GM19351 (cell line): Measurements from ENCODE around the gene ZNF273.
"Not testable (repeated sequence)": the region's sequence is repeated elsewhere in the genome, so short reads cannot be mapped to it uniquely, and the experiment has no call there.

Experiments
- ATAC-seq: cut with Tn5 transposase; IDR thresholded peaks from one replicate; pipeline ENCODE4 v1.9.1; 2021; ENCODE audit warnings: mild to moderate bottlenecking, moderate library complexity; ENCODE audit not compliant: unreplicated experiment

Gene ZNF273

DNA sequence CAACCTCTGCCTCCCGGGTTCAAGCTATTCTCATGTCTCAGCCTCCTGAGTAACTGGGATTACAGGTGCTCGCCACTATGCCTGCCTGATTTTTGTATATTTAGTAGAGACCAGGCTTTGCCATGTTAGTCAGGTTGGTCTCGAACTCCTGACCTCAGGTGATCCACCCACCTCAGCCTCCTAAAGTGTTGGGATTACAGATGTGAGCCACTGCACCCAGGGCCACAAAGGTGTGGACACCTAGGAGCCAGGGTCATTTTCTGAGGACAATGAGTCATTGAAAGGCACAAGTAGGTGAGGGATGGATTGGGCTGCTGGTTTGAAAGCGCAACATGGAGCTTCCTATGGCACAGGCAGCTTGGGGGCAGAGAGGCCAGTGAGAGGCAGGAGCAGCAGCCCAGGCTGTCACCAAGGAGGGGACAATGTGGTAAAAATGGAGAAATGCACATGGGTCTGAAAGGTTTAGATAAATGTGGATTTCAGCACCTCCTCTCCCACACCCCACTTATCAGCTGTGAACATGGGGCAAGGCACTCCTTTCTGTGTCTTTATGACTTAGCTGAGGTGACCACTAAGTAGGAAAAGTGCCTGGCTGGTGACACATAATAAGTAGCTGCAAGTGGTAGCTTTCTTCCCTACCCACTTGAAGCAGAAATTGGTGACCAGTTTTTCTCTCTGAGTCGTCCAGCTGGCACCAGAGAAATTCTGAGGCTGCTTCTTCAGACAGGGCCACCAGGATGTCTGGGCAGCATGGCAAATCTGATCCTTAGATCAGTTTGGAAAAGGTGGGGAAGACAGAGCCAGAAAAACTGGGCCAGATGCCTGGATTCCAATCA is 41.8 kb downstream of the ZNF273 start:
- not testable (repeated sequence) for ATAC-seq

DNA sequence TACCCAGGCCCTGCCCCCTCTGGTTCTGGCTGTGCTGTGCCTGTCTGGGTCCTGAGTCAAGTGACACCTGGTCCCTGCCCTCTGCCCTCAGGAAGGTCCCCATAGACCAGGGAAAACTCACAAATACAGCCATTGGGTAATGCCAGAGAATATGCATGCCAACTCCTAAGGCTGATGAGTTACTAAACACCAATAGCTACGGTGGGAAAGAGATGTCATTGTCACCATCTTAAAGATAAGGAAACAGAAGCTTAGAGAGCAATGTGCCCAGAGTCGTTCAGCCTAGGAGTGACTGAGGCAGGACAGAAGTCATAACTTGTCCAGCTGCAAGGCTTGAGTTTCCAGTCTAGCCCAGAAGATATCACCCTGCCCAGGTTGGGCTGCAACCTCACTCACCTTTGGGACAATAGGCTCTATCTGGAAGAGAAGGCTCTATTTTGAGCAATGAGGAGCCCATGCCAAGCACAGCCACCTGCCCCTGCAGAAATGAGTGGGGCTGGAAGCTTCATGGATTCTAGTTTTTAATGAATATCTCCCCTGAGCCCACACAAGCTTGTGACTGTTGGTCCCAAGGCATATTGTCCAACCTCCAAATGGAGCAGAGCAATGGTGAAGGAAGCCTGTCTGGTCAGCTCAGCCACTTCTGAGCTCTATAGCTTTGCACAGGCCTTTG is 42.6 kb downstream of the ZNF273 start:
- ATAC-seq, result no peak

DNA sequence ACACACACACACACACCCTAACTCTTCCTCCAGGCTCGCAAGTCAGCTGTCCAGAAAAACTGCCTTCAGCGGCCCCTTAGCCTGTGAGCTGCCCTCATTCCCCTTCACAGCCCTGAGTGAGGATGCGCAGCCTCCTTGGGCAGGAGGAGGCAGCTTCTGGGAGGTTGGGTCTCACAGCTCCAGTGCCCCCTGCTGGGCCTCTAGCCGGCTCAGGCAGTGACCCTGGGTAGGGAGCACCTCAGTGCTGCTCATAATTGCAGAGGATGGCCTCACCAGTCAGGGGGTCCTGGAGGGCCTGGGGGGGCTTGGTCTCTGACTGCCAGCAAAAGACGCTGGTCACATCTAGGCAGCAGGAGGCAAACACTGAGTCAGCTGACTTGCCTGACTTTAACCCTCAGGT is 43.7 kb downstream of the ZNF273 start:
- no peak for ATAC-seq

DNA sequence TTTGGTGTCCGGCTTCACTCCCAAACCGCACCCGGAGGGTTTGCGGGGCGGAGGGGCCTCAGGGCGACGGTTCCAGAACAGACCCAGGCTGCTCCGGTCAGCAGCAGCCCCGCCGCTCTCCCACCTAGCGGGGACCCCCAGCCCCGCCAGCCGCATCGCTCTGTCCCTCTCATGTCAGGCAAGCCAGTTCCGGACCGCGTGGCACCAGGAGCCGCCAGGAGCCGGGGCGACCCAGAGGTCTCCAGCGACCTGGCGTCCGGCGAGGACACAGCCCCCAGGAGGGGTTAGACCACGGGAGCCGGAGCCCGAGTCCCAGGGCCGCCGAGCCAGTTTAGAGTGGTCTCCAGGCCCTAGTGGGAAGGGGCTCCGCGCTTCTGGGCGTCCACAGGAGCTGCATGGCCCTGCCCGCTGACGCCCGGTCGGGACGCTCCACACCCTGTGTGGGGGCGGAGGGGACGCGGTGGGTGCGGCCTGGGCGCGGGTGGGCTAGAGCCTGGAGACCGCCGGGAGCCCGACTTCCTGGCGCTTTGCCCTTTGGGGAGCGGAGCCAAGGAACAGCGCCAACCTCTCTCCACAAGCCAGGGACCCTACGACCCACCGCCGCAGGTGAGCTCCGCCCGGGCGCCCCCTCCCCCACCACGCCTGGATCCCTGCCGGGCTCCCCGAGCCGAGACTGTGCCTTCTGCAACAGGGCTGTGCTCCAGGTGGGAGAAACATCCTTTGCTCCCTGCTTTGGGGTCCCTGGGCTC is 44.4 kb downstream of the ZNF273 start:
- no peak for ATAC-seq

DNA sequence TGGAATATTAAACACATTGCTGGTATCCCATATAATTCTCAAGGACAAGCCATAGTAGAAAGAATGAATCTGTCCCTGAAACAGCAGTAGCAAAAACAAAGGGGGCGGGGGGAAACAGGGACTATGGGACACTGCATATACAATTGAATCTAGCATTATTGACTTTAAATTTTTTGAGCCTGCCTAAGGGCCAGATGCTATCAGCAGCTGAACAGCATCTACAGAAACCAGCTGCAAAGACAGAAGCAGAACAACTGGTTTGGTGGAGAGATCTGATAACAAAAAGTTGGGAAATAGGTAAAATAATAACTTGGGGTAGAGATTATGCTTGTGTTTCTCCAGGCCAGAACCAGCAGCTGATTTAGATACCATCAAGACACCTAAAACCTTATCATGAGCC is 45.7 kb downstream of the ZNF273 start:
- not testable (repeated sequence) for ATAC-seq

DNA sequence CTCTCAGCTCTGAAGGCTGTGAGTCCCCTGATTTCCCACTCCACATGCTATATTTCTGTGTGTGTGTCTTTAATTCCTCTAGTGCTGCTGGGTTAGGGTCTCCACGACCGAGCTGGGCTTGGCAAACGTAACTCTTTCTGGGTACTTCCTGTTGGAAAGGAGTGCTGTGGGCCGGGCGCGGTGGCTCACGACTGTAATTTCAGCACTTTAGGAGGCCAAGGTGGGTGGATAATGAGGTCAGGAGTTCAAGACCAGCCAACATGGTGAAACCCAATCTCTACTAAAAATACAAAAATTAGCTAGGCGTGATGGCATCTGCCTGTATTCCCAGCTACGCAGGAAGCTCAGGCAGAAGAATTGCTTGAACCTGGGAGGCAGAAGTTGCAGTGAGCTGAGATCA is 47.6 kb downstream of the ZNF273 start:
- not testable (repeated sequence) for ATAC-seq

DNA sequence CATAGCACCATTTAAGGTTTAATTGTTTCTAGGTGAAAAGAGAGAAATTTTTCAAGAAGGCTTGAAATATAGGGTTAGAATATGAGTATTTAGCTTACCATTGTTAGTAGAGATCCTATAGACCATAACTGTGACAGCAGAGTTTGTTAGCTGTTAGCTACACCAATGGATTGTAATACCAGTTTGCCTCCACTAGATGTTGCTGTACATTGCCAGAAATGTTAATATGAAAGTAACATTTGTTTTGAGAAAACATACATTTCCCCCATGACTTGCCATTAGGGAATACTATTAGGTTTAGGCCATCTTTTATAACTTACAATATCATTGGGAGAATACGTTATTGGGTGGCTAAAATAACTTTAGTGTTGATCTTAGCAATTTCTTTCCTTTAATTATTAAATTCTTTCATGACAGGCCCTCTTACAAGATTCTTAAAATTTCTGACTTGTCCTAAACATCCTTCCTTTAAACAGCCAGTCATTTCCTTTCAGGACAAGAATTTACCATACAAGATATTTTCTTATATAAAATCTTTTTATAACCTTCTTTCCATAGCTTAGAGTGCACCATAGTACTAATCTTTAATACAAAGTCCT is 48.3 kb downstream of the ZNF273 start:
- ATAC-seq, result peak; percentile 75

DNA sequence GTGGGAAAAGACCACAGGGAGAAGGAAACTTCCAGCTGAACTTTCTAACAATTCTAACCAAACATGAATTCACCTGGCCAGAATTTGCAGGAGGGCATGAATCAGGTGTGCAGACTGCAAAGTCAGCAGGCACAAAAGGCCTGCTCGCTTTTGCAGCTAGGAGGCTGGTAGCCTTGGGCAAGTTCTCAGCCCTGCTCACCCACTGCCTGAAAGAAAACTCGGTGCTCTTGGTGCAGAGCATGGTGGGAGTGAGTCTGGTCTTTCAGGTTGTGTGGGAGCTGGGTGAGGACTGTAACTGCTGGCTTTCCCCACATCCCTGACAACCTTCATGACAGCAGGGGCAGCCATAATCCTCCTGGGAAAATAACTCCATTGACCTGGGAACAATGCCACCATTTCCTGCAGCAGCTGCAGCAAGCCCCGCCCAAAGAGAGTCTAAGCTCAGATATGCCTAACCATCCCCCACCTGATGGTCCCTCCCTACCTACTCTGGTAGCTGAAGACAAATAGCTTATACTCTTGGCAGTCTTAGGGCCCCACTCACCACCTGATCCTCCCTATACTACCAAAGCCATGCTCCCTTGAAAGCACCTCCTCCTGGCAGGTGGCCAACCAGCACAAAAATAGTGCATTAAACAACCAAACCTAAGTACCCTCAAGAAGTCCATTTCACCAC is 56.1 kb downstream of the ZNF273 start:
- ATAC-seq, result no peak

DNA sequence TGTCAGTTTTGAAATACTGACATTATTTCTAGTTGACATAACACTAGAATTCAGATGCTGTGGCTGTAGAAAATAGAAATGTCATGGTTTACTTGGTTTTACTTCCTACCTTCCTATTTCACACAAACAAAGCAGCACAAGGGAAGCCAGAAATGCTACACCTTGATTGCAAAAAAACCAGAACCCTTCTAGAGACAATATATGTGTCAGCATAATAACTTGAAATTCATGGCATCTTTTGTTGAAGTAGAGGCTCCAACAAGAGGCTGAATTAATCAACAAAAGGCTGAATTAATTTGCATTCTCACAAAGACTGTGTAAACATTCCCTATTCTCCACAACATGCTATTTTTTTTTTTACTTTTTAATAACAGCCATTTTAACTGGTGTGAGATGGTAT is 62.5 kb downstream of the ZNF273 start:
- no peak for ATAC-seq

DNA sequence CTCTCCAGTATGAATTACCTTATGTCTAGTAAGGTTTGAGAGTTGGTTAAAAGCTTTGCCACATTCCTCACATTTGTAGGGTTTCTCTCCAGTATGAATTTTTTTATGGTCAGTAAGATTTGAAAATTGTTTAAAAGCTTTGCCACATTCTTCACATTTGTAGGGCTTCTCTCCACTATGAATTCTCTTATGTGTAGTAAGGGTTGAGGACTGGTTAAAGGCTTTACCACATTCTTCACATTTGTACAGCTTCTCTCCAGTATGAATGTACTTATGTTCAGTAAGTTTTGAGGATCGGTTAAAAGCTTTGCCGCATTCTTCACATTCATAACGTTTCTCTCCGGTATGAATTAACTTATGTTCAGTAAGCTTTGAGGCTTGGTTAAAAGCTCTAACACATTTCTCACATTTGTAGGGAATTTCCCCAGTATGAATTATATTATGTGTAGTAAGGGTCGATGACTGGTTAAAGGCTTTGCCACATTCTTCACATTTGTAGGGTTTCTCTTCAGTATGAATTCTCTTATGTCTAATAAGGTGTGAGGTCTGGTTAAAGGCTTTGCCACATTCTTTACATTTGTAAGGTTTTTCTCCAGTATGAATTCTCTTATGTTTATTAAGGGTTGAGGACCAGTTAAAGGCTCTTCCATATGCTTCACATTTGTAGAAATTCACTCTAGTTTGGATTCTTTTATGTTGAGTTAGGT is 75.6 kb downstream of the ZNF273 start:
- no peak for ATAC-seq
